ENCODE measurements around the gene BET1. TPM values are rescaled to one million over a fixed set of nuclear protein-coding genes. Genes with fewer than 3 reads are reported as not detected.

Gene BET1
- 10 to 100 TPM in 3 of 4 donors, 1 to 10 TPM in 1; 9.0 to 17.7 (median 15.7) TPM for total RNA-seq

- TF ChIP-seq, protein P1, sequence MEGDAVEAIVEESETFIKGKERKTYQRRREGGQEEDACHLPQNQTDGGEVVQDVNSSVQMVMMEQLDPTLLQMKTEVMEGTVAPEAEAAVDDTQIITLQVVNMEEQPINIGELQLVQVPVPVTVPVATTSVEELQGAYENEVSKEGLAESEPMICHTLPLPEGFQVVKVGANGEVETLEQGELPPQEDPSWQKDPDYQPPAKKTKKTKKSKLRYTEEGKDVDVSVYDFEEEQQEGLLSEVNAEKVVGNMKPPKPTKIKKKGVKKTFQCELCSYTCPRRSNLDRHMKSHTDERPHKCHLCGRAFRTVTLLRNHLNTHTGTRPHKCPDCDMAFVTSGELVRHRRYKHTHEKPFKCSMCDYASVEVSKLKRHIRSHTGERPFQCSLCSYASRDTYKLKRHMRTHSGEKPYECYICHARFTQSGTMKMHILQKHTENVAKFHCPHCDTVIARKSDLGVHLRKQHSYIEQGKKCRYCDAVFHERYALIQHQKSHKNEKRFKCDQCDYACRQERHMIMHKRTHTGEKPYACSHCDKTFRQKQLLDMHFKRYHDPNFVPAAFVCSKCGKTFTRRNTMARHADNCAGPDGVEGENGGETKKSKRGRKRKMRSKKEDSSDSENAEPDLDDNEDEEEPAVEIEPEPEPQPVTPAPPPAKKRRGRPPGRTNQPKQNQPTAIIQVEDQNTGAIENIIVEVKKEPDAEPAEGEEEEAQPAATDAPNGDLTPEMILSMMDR (IDR thresholded peaks at IDR 0.05) = peak in 1 of 6 experiments; percentile 25
- peak in 3 of 4 donors; percentile 42 to 73 (median 73) for TF ChIP-seq POLR2A (IDR thresholded peaks at IDR 0.05)
- peak within 1 kb of the TSS; percentile 72 to 93 (median 86) for H3K4me3 ChIP-seq
- no peaks in the 10 kb centered on the region for H3K27me3 ChIP-seq
- WGBS, 2 donors = 1% methylated on average over 8 to 24 of the region's 47 CpGs
- intact Hi-C loops (cut with DNase I) = no loop called here
- peak; percentile 78 for DNase-seq
- peaks cover 0 to 6% (median 0%) of the 10 kb centered on the region in 3 donors for H3K36me3 ChIP-seq
- peak within 1 kb of the TSS; percentile 90 to 95 (median 92) for H3K27ac ChIP-seq
- peaks cover 7 to 36% (median 12%) of the 10 kb centered on the region in 3 donors for H3K4me1 ChIP-seq
- H3K9me3 ChIP-seq = no peaks in the 10 kb centered on the region
Measured at GRCh38 chr7:94004024-94004951, at the start of gene BET1. Gene BET1 (minus strand): TSS chr7:94004355. CDS start chr7:94004216, 139 bp downstream.

GRCh38 chr7:94053532-94053931 is 49.4 kb upstream of the BET1 start:
- Histone ChIP-seq H3K4me1 (no peaks in the 10 kb centered on the region), H3K36me3 (no peaks in the 10 kb centered on the region), H3K4me3 (no peak overlapping the region), H3K27ac (no peak overlapping the region), H3K9me3 (no peaks in the 10 kb centered on the region), H3K27me3 (peaks cover 0 to 3% (median 0%) of the 10 kb centered on the region in 4 donors)
- DNase-seq = no peak
- no peak for TF ChIP-seq POLR2A (IDR thresholded peaks at IDR 0.05)
- TF ChIP-seq, protein P1 (IDR thresholded peaks at IDR 0.05) = no peak
- WGBS, 2 donors = 21 to 25% methylated on average over 2 of the region's 2 CpGs
- intact Hi-C loops (cut with DNase I) = no loop called here

GRCh38 chr7:94052398-94053180 is 48.4 kb upstream of the BET1 start:
- Histone ChIP-seq H3K4me1 (no peaks in the 10 kb centered on the region), H3K27ac (no peak overlapping the region), H3K9me3 (no peaks in the 10 kb centered on the region), H3K27me3 (peaks cover 0 to 3% (median 0%) of the 10 kb centered on the region in 4 donors), H3K36me3 (no peaks in the 10 kb centered on the region), H3K4me3 (no peak overlapping the region)
- intact Hi-C loops (cut with DNase I) = no loop called here
- no peak for DNase-seq
- WGBS, 2 donors = 41 to 47% methylated on average over 5 of the region's 5 CpGs
- TF ChIP-seq, protein P1 (IDR thresholded peaks at IDR 0.05) = no peak
- TF ChIP-seq POLR2A (IDR thresholded peaks at IDR 0.05) = no peak

GRCh38 chr7:94050046-94050445 is 45.9 kb upstream of the BET1 start:
- Histone ChIP-seq H3K27me3 (peaks cover 0 to 3% (median 0%) of the 10 kb centered on the region in 4 donors), H3K27ac (no peak overlapping the region), H3K4me3 (no peak overlapping the region), H3K4me1 (no peaks in the 10 kb centered on the region), H3K9me3 (no peaks in the 10 kb centered on the region), H3K36me3 (no peaks in the 10 kb centered on the region)
- no peak for DNase-seq
- 36 to 54% methylated on average over 4 of the region's 4 CpGs for WGBS, 2 donors
- TF ChIP-seq, protein P1 (IDR thresholded peaks at IDR 0.05) = no peak
- TF ChIP-seq POLR2A (IDR thresholded peaks at IDR 0.05) = no peak
- intact Hi-C loops (cut with DNase I) = no loop called here

Data from esophagus squamous epithelium (tissue), 5 donors.